PC-9 (cell line): ENCODE measurements around the gene PHLDA3. TPM values are rescaled to one million over a fixed set of nuclear protein-coding genes. Genes with fewer than 3 reads are reported as not detected.

Source experiments
- BruUV-seq: library from RNA; stranded (reverse); fragments of 400-500 nt; replicated peaks from 2 replicates; lab custom pipeline; 2021; lab: Mats Ljungman, UMichigan
- CTCF ChIA-PET: fragments of 300-600 bp; sonication (Branson Sonifier 250); formaldehyde crosslinking; loops from one replicate; lab custom pipeline; 2022; ENCODE audit warnings: antibody characterized with exemption; lab: Charles Lee
- POLR2A ChIA-PET: fragments of 300-600 bp; sonication (Branson Sonifier 250); formaldehyde crosslinking; loops from one replicate; lab custom pipeline; 2022; ENCODE audit warnings: antibody characterized with exemption; ENCODE audit not compliant: unreplicated experiment; lab: Charles Lee
- DNase-seq, 2 experiments: peaks; one replicate each; pipeline versions ENCODE4 v3.0.0 to v3.0.0-alpha.2; 2015 to 2022; ENCODE audit warnings: mixed read lengths in 1 of 2
- H2AFZ ChIP-seq: fragments of 200-600 bp; sonication (generic); 2 replicates; pipeline ENCODE4 v1.8.1; 2017; ENCODE audit warnings: antibody characterized with exemption
- H3F3A ChIP-seq: fragments of 200-600 bp; sonication (generic); 2 replicates; pipeline ENCODE4 v1.8.1; 2017; ENCODE audit warnings: antibody characterized with exemption, mild to moderate bottlenecking, low read depth; ENCODE audit not compliant: insufficient read depth
- H3K27ac ChIP-seq: fragments of 200-600 bp; sonication (generic); 2 replicates; pipeline ENCODE4 v1.6.1; 2016; ENCODE audit warnings: mixed run types
- H3K27me3 ChIP-seq: fragments of 200-600 bp; sonication (generic); 2 replicates; pipeline ENCODE4 v1.6.1; 2016; ENCODE audit warnings: low read depth, mixed run types; ENCODE audit not compliant: insufficient read depth
- H3K36me3 ChIP-seq: fragments of 200-600 bp; sonication (generic); 2 replicates; pipeline ENCODE4 v1.6.1; 2016; ENCODE audit warnings: low read depth, mixed run types
- H3K4me1 ChIP-seq: fragments of 200-600 bp; sonication (generic); replicated peaks from 2 replicates; pipeline ENCODE4 v1.6.1; 2016; ENCODE audit warnings: mixed run types; ENCODE audit not compliant: insufficient read depth
- H3K4me2 ChIP-seq: fragments of 200-600 bp; sonication (generic); 2 replicates; pipeline ENCODE4 v1.6.1; 2017; ENCODE audit warnings: mixed run types
- H3K4me3 ChIP-seq: fragments of 200-600 bp; sonication (generic); 2 replicates; pipeline ENCODE4 v1.6.1; 2016; ENCODE audit warnings: mixed run types
- H3K79me2 ChIP-seq: fragments of 200-600 bp; sonication (generic); 2 replicates; pipeline ENCODE4 v1.6.1; 2017; ENCODE audit warnings: low read depth, mixed run types
- H3K9me2 ChIP-seq: fragments of 200-600 bp; sonication (generic); 2 replicates; pipeline ENCODE4 v1.8.1; 2017; ENCODE audit warnings: mild to moderate bottlenecking; ENCODE audit not compliant: insufficient read depth
- H3K9me3 ChIP-seq: fragments of 200-600 bp; sonication (generic); 2 replicates; pipeline ENCODE4 v1.8.1; 2016; ENCODE audit warnings: low read depth; ENCODE audit not compliant: insufficient read depth
- H4K20me1 ChIP-seq: fragments of 200-600 bp; sonication (generic); 2 replicates; pipeline ENCODE4 v1.8.1; 2017; ENCODE audit not compliant: insufficient read depth
- EZH2 ChIP-seq: fragments of 200-600 bp; sonication (generic); IDR thresholded peaks from 2 replicates; pipeline ENCODE4 v1.8.0; 2017; ENCODE audit warnings: antibody characterized with exemption, low read depth
- intact Hi-C: fragments of 100-400 bp; cut with micrococcal nuclease; formaldehyde crosslinking; loops from one replicate; pipeline ENCODE4 v1.10.0; 2022; ENCODE audit not compliant: unreplicated experiment
- total RNA-seq: library from RNA; stranded (reverse); gene quantifications from 2 replicates; pipeline ENCODE4 v1.2.3, GENCODE V29; 2021
- TF ChIP-seq, protein P1 (sequence below): fragments of 200-600 bp; sonication (generic); conservative IDR thresholded peaks from 2 replicates; pipeline ENCODE4 v1.6.1; 2017; ENCODE audit warnings: mixed run types, antibody characterized with exemption, mild to moderate bottlenecking, moderate library complexity

PHLDA3 gene
- total RNA-seq, 1 experiment from 2014 or later = 31.6 TPM

DNA sequence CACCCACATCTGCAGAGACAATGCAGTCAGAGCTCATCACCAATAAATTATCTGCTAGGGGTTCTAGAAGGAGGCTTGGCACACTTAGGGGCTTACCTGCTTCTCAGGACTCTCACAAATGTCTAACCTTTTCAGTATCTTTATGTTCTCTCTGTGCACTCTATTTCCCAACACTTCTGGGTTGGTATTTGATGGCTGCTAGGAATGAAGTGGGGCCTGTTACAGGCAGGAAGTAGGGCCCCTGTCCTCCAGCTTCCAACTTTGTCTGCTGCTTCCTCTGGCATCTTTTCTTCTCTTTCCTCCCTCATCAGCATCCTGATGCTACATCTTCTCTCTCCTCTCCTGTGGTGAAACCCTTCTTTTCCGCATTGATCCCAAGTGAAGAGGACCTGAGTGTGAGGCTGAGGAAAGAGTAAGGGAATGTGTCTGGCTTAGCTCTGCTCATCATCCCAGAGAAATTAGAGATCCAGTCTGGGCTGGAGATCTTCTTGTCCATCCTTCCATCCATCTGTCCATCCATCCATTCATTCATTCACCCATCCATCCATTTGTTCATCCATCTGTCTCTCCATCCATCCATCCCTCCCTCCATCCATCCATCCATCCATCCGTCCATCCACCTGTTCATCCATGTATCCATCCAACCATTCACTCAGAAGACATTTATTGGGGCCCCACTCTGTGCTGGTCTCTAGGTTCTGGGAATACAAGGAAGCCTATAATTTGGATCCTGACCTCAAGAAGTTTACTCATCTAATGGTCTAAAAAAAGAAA, 40.8 kb upstream of the PHLDA3 start:
- Histone ChIP-seq H3K9me3 (no peaks in the 10 kb centered on the region), H3K27ac (no peak overlapping the region), H3K36me3 (no peaks in the 10 kb centered on the region), H3K4me2 (no peak overlapping the region), H3K4me1 (peaks cover 44% of the 10 kb centered on the region), H3K27me3 (no peaks in the 10 kb centered on the region), H3K79me2 (no peaks in the 10 kb centered on the region), H4K20me1 (no peaks in the 10 kb centered on the region), H3K9me2 (no peaks in the 10 kb centered on the region), H2AFZ (no peak overlapping the region), H3K4me3 (no peak overlapping the region), H3F3A (peaks cover 45% of the 10 kb centered on the region)
- intact Hi-C loops = no loop called here
- TF ChIP-seq EZH2 = no peak
- TF ChIP-seq, protein P1, sequence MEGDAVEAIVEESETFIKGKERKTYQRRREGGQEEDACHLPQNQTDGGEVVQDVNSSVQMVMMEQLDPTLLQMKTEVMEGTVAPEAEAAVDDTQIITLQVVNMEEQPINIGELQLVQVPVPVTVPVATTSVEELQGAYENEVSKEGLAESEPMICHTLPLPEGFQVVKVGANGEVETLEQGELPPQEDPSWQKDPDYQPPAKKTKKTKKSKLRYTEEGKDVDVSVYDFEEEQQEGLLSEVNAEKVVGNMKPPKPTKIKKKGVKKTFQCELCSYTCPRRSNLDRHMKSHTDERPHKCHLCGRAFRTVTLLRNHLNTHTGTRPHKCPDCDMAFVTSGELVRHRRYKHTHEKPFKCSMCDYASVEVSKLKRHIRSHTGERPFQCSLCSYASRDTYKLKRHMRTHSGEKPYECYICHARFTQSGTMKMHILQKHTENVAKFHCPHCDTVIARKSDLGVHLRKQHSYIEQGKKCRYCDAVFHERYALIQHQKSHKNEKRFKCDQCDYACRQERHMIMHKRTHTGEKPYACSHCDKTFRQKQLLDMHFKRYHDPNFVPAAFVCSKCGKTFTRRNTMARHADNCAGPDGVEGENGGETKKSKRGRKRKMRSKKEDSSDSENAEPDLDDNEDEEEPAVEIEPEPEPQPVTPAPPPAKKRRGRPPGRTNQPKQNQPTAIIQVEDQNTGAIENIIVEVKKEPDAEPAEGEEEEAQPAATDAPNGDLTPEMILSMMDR = no peak
- BruUV-seq = no TSS peak
- ChIA-PET CTCF (interaction anchor here (0.6 kb wide), 1 partner anchor 74 kb away, joined by 3 read pairs; no protein-coding TSS in a partner anchor), POLR2A (interaction anchor here (0.6 kb wide), 1 partner anchor 20 kb away, joined by 5 read pairs; no protein-coding TSS in a partner anchor)
- no peak for DNase-seq

DNA sequence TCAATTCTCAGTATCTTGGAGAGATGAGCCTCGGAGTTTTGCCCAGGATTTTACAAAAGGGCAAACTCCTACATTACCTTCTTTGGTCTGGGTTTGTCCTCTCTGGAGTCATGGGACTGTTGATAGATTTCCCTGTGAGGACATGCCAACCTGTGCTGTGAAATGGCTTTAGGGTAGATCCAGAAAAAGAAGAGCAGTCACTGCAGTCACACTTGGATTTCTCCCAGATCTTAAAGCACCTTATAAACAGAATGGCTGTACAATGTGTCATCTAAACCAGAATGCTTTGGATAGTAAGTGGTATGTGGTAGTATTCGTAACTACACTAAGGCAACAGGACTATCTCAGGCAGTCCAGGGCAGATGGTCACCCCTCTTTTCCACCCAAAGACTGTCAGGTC, 39.8 kb upstream of the PHLDA3 start:
- peaks cover 51% of the 10 kb centered on the region for H3F3A ChIP-seq
- H3K9me3 ChIP-seq = no peaks in the 10 kb centered on the region
- H3K4me3 ChIP-seq = no peak overlapping the region
- no peaks in the 10 kb centered on the region for H3K27me3 ChIP-seq
- H4K20me1 ChIP-seq = no peaks in the 10 kb centered on the region
- CTCF ChIA-PET = no interaction called here
- TF ChIP-seq, protein P1 = no peak
- TF ChIP-seq EZH2 = no peak
- DNase-seq = peak in 1 of 2 experiments; percentile 58
- BruUV-seq = no TSS peak
- intact Hi-C loops = no loop called here
- no peaks in the 10 kb centered on the region for H3K79me2 ChIP-seq
- H3K9me2 ChIP-seq = no peaks in the 10 kb centered on the region
- no peaks in the 10 kb centered on the region for H3K36me3 ChIP-seq
- no peak overlapping the region for H3K4me2 ChIP-seq
- H3K27ac ChIP-seq = no peak overlapping the region
- H3K4me1 ChIP-seq = peaks cover 40% of the 10 kb centered on the region
- H2AFZ ChIP-seq = no peak overlapping the region
- POLR2A ChIA-PET = no interaction called here

DNA sequence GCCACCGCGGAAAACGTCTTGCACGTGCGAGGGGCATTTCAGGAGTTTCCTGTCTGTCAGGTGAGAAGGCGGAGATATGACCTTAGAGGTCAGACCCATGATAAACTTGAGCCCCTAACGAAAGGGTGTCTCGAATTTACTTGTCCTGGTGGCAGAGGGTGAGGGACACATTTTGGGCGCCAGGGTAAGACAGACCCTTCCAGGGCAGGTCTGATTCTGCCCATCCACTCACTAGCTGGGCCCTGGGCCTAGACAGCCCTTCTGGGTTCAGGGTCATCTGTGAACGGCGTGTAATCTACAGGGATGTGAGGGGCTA, 38.3 kb upstream of the PHLDA3 start:
- H3K79me2 ChIP-seq = no peaks in the 10 kb centered on the region
- BruUV-seq = TSS peak; percentile 71
- TF ChIP-seq EZH2 = no peak
- TF ChIP-seq, protein P1 = no peak

More for the DNA sequence above, 38.3 kb upstream of the PHLDA3 start:
- Histone ChIP-seq H3K9me3 (no peaks in the 10 kb centered on the region), H4K20me1 (no peaks in the 10 kb centered on the region), H3K27me3 (no peaks in the 10 kb centered on the region), H2AFZ (peak overlapping the region; percentile 78; the same call in 1 of the 2 replicates), H3K9me2 (no peaks in the 10 kb centered on the region), H3F3A (peaks cover 54% of the 10 kb centered on the region), H3K4me2 (peak overlapping the region; percentile 79), H3K36me3 (no peaks in the 10 kb centered on the region), H3K27ac (no peak overlapping the region), H3K4me1 (peaks cover 35% of the 10 kb centered on the region), H3K4me3 (peak overlapping the region; percentile 59; the same call in 1 of the 2 replicates)
- ChIA-PET POLR2A (interaction anchor here (0.5 to 0.6 kb wide), 3 partner anchors 38 to 87 kb away, joined by 3 to 5 read pairs (median 3); partner anchors contain the start of gene PHLDA3), CTCF (interaction anchor here (0.7 to 2.1 kb wide), 2 partner anchors 25 to 52 kb away, joined by 5 to 8 read pairs; no protein-coding TSS in a partner anchor)
- no peak for DNase-seq
- intact Hi-C loops = loop anchor here (2.0 kb wide), 1 partner anchor 73 kb away; no protein-coding TSS in a partner anchor
